HL-60/S4 treated with phorbol 12-myristate 13-acetate at 8.2 ng/mL for 4 days and 3 days (cell line): Measurements from ENCODE around the gene DENND1A.

Source experiments
- in situ Hi-C: fragments of 300-500 bp; cut with MboI; formaldehyde crosslinking; loops from 2 replicates; pipeline ENCODE4 v1.15.0; 2022; ENCODE audit warnings: low sequenced_read_pairs

Gene DENND1A

DNA sequence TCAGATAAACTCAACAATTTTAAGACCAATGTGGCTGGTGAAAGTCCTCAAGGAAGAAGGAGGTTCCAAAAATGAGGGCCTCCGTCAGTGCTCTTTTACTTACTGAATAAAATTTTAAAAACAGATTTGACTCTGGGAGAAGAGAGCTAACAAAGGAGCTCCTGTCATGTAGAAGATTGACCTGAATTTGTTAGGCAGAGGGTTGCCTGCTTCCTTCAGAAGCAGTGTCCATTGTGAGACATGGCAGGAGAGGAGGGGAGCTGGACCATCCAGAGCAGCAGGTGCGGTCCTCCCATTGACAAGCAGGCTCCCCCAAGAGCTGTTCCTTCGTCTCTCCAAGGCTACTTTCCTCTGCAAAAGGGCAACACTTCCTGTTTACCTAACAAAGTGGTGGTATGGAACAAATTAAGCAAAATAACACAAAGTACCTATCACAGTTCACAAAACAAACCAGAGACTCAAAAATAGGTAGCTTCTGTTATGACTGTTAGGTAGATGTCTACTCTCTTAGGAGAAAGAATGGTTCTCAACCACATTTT, 238.1 kb downstream of the DENND1A start:
- in situ Hi-C loops, result no loop called here

DNA sequence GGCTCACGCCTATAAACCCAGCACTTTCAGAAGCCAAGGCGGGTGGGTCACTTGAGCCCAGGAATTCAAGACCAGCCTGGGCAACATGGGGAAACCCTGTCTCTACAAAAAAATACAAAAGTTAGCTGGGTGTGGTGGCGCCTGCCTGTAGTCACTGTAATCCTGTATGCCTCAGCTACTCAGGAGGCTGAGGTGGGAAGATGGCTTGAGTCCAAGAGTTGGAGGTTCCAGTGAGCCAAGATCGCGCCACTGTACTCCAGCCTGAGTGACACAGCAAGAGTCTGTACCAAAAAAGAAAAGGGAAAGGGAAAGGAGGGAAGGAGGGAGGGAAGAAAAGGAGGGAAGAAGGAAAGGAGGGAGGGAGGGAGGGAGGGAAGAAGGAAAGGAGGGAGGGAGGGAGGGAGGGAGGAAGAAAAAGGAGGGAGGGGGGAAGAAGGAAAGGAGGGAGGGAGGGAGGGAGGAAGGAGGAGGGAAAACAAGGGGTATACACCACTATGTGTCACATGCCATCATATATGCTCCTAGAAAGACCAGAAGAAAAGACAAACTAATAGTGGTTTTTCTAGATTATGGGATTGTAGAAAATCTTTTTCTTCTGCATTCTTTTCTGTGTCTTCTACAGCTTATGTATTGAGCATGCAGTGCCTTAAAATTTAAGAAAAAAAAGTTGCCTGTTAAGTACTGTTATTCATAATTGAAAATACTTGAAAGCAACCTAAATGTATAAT, 240.1 kb downstream of the DENND1A start:
- in situ Hi-C loops, result no loop called here

DNA sequence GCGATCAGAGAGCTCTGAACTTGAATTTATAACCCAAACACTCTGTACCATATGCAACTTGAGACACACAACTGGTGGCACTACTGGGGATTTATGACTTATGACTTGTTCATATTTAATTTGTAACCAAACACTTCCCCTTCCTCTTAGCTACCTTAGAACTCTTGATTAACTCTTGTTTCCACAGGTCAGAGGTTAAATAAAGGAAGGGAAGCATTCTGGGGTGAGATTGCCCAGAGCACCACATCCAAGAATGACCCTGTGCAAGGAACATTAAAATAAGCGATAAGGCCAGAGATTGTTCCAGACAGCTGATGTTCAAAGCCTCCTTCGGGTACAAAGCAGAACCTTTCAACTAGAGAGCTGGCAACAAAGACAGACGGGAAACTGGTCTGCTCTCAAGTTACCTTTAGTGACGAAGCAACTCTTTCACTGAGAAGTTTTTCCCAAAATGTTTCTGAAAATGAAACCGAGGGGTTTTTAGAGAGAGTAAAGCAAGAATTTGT, 242.6 kb downstream of the DENND1A start:
- in situ Hi-C loops, result no loop called here

GRCh38 chr9:123686829-123687192, 243.1 kb downstream of the DENND1A start:
- in situ Hi-C loops, result no loop called here

GRCh38 chr9:123686131-123686828, 243.6 kb downstream of the DENND1A start:
- in situ Hi-C loops, result no loop called here

- in situ Hi-C loops, result no loop called here
Measured at GRCh38 chr9:123685489-123686083, 244.3 kb downstream of the DENND1A start.

GRCh38 chr9:123684393-123685149, 245.4 kb downstream of the DENND1A start:
- in situ Hi-C loops, result no loop called here

GRCh38 chr9:123682746-123683145, 247.2 kb downstream of the DENND1A start:
- in situ Hi-C loops, result no loop called here

DNA sequence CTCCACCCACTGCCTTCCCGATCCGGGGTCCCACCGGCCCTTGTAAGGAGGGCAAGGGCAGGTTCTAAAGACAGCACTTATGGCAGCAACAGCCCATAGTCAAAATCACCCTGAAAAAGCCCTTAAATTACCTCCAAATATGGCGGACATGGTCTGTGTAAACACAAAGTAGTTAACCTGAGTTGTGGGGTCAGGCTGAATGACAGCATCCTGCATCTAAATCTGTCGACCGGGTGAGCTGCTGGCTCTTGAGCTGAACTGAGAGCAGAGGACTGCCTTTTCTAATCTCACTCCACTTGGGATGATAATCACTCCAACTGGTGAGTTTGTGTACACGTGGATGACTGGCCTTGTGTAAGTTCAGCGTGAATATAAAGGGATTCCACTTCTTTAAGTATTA, 249.6 kb downstream of the DENND1A start:
- in situ Hi-C loops, result no loop called here

DNA sequence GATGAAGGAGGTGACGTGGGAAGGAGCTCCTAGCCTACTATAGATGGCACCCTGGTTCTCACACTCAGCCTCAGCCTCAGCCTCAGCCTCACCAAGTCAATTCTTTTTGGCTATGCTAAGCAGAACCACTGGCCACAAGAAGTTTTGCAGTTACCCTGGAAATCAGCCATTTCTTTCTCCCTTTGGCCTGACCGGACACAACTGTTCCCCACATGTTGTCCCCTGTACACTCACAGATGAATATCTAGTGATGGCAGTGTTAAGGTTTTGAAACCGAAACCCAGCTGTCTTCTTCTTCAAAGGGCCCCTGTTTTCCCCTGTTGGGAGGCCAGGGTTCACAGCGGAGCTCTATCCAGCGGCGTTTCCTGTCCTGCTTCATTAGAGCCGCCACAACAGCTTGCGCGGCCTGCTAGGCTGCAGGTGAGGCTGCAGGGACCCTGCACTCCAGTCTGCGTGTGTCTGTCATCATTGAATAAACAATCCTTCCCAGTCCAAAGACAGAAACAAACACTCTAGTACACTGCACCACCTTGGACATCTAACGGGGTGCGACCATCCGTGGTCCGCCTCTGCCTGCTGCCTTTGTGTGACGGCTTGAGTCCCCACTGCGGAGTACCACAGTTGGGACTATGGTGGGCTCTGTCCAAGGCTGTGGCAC, 250.5 kb downstream of the DENND1A start:
- in situ Hi-C loops, result no loop called here

DNA sequence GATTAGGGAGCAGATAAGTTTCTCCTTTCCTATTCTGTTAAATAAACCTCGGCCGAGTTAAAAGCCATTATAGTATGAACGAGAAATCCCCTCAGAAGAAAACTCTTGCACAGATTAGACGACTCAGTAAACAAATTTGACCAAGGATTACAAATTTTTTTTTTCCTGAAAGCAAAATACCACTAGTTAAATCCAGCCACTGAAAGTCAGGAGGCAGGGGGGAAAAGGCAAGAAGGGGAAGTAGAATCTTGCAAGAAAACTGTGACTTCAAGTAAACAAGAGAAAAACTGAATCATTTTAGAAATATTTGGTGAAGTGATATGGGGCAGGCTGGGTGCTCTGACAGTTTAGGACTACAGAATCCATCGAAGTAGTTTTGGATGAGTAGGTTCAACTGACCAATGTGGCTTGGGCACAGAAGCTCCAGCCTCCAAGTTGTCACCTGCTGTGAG, 251.0 kb downstream of the DENND1A start:
- in situ Hi-C loops, result no loop called here

DNA sequence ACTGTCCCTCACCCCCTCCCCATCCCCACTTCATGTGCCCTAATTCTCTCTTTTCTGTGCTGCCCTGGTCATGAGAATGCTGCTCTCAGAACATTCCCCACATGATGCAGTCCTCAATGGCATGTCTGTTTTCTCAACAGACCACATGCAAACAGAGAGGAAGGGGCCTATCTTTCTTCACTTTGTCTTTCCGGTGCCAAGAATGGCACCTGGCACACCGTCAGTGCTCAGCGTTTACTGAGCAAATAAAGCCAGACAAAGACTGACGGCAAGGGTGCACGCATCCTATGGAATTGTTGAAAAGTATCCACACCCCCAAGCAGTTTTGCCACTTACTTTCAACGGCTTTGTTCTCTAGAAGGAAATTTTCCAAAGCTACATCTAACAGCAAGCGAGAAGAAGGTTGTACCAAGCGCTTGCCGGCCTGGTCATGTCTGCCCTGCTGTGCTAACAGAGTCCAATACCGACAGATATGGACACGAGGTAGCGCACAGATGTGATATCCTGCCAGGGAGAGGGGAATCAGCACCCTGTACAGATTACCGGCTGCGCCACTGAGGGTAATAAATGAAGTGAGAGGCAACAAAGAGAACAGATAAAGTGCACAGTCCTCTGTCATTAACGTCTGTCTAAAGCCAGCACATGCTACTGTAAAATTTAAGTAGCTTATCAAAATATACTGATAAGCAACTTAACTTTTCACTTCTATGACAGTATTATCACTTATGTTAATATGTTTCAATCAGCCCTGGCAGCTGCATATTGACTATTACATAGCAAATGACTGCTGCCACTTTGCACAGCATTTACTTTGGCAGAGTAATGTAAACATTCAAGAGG, 251.7 kb downstream of the DENND1A start:
- in situ Hi-C loops, result no loop called here

DNA sequence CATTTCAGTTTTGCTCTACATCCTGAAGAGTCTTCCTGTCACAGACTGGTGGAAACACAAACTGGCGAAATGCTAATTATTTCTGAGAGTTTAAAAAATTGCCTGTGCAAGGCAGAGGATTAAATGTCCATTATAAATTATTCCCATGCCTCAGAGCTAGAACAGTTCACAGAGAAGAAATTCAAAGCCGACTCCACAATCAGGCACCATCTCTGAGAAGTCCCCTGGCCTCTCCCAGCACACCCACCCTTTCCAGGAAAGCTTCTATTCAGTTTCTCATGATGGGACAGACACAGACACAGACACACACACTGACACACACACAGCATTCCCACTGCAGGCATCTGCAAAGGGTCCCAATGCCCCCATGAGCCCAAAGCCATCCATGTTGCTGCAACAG, 253.1 kb downstream of the DENND1A start:
- in situ Hi-C loops, result no loop called here

DNA sequence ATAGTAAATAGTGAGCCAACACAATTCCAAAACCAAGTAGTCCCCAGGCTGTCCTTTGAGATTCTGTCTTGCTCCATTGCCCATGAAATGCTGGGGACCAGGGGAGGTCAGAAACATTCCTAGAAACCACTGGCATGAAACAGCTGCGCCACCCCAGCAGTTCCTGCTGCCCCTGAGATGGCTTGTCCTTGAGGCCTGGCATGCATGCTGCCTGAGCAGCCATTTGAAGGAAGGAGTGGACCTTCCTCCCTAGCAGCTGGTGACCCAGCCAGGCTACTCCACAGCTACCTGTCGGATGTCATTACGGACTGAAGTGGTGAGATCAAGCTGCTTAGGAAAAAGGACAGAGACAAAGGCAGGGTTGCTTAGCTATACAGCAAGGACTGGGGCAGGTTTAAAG, 260.6 kb downstream of the DENND1A start:
- in situ Hi-C loops, result no loop called here

DNA sequence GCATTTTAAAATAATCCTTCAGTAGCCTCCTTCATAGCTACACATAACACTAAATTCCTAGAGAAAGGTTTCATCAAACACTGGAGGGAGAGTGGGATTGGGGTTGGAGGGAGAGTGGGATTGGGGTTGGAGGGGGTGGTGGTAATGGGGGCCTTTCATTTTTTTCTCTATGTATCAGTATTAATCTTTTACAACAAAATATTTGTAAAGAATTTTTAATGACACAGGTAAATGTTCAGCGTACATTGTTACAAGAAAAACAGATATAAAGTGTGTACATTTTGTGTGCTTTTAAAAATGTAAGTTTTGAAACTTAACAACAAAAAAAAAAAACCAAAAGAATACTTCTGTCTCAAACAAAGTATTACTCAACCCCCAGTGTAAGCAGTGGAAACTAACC, 266.4 kb downstream of the DENND1A start:
- in situ Hi-C loops, result no loop called here

GRCh38 chr9:123662057-123662776, 267.7 kb downstream of the DENND1A start:
- in situ Hi-C loops, result no loop called here

DNA sequence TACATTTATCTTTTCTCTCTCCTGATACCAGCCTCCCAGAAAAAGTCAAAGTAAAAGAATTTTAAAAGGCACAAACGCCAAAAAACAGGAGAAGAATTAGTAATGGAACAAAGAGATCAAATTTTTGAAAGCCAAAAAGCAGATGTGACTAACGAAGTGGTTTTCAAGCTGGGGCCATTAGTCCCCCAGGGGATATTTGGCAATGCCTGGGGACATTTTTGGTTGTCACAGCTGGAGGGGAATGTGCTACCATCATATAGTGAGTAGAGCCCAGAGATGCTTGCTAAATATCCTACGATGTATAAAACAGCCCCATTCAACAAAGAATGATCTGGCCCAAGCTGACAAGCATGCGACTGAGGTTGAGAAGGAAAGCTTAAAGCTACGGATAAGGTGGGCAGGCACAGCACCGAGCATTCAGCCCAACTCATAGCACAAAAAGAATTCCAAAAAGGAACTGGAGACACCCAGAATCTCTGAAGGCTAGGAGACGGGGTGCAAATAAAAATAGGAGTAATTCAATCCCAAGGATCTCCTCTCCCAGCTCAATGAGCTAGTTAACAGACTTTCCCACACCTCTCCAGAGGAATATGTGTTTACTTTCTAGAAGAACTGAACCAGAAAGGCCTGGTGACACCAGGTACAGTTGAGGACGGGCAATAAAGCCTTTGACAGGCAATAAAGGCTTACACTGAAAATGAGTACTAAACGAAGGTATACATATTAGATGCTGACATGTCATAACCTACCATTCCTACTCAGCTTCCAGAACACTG, 269.0 kb downstream of the DENND1A start:
- in situ Hi-C loops, result no loop called here

DNA sequence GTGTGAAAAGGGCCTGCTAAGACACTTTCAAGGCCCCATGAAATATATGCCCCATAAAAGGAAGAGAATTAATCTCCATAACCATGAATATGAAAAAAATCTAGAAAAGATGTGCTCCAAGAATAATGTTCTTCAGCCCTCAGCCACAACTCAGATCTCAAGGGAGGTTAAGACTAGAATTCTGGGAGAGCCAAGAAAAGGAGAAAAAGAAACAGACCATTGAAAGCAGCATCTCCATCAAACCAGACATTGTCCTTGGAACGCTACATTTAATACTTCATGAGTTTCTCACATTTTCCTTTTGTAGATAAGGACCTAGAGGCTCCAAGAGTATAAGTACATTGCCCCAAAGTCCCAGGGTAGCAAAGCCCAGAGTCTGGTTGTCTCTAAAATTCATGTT, 270.6 kb downstream of the DENND1A start:
- in situ Hi-C loops, result no loop called here
